ENCODE results near the gene TMEM266.
A peak's percentile ranks its signal among the peaks of the same experiment; 100 is the strongest.

TMEM266 gene

DNA sequence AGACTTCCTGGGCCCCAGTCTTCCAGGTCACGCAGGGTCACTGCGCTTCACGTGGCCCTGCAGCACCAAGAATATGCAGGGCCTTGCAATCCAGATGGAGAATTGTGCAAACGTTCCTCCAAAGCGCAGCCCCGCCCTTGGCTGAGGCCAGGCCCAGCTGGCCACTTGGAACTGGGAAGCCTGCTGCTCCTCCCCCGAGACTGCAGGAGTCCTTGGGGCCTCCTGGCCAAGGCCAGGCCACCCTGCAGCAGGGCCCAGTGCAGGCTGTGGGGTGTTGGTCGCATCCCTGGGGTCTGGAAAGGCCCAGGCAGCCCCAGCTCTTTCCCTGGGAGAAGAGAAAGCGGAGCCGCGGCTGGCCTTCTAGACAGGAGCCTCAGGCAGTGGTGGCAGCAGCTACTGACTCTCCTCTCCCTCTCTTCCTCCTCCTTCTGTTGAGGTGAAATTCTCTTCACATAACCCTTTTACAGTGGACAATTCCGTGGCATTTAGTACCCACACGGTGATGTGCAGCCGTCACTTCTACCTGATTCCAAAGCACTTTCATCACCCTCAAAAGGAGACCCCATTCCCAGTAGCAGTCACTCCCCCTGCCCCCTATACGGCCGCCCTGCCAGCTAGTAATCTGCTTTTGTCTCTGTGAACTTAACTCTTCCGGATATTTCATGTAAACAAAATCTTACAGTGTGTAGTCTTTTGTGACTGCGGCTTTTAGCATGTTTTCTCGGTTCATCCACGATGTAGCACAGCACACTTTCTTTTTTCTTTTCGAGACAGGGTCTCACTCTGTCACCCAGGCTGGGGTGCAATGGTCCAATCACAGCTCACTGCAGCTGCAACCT lies 103.9 kb downstream of the TMEM266 start:
- peak; percentile 62 for DNase-seq

GRCh38 chr15:76164602-76165001 lies 104.8 kb downstream of the TMEM266 start:
- DNase-seq: no peak

- no peak for DNase-seq
Measured at GRCh38 chr15:76165951-76166350, 106.2 kb downstream of the TMEM266 start.

DNA sequence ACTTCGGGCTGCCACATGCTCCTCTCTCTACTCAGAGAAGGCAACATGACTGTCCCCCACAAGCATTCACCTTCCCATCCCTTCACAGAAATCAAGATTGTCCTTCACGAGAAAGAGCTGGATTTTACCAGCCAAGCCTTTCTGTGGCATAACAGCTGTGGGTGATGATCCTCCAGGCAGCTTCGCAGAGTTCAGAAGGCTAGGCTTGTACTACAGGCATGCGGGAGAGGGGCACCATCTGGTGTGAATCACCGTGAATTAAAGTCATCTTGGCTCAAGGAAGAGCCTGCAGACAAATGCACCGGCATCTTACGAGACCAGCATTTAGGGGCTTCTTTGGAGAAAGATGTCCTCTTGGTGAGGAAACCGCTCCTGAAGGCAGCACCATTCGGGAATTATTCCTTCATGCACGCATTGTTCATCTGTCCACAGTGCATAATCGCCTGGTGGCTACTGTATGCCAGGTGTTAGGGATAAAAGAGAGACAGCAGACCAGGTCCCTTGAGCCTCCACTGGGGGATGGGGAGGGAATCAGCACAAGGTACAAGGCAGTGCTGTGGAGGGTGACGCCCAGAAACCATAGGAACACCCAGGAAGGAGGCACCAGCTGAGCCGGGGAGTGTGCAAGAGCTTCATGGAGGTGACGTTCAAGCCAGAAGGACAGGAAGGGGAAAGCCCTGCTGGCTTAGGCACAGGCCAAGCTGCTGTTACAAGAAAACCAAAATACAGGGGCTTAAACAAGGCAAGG lies 108.6 kb downstream of the TMEM266 start:
- no peak for DNase-seq

- DNase-seq: no peak
Measured at GRCh38 chr15:76169018-76169417, 109.2 kb downstream of the TMEM266 start.

GRCh38 chr15:76169911-76170800 lies 110.4 kb downstream of the TMEM266 start:
- DNase-seq: no peak

- DNase-seq: no peak
Measured at GRCh38 chr15:76172782-76173181, 113.0 kb downstream of the TMEM266 start.

DNA sequence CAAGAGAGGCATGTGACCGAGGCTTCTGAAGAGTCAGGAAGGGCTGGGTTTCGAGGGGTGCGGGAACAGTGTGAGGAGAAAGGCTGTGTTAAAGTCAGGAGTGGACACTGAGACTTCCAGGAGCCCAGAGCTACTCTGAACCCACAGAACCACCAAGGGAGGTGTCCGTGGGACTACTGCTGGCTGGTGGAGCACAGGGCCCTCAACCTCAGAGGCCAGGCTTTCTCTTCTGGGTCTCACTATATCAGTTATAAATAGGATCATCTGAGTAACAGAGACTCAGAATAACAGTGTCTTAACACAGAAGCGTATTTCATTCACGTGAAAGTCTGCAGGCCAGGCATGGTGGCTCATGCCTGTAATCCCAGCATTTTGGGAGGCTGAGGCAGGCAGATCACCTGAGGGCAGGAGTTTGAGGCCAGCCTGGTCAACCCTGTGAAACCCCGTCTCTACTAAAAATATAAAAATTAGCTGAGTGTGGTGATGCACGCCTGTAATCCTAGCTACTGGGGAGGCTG lies 113.6 kb downstream of the TMEM266 start:
- no peak for DNase-seq

- DNase-seq: no peak
Measured at GRCh38 chr15:76174654-76175053, 114.9 kb downstream of the TMEM266 start.

- DNase-seq: no peak
Measured at GRCh38 chr15:76175442-76175841, 115.7 kb downstream of the TMEM266 start.

DNA sequence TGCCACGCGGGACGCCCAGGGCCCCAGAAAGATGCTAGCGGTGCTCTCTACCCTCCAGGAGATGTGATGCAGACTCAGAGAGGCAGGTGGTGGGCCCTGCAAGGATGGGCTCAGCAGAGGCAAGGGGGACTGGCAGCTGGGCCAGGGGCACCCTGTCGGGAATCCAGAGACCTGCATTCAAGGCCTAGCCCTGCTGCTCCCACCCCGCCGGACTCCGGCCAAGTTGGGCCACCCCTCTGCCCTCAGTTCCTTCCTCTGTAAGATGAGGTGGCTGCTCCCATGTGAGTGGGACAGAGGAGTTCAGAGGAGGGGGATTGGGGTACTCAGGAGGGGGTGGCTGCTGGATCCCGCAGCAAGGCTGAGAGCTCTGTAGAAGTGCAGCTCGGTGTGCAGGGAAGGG lies 116.3 kb downstream of the TMEM266 start:
- DNase-seq: no peak

DNA sequence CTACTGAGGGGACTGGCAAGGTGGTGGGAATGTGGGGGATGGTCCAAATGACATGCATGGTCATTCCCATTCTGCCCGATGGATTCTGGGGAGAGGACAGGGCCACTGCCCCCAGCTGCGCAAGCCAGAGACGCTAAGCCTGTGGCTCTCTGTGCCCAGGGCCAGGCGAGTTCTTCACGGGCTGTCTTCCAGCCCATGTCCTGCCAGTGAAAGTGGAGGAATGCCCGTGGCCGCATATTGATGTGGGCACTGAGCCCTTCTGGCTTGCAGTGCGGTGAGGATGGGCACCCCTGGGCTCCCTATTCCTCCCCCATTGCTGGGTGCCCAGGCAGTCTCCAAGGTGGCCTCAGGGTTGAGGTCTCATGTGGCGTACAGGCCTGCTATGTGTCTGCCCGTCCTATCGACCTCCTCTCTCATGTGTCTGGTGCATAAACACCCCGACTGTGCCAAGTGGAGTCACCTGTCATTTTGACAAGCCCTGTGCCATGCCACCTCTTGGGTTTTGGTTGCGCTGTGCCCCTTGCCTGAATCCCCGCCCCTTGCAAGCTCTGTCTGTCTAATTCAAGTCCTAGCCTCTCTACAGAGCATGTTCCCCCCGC lies 116.8 kb downstream of the TMEM266 start:
- DNase-seq: no peak

- no peak for DNase-seq
Measured at GRCh38 chr15:76177491-76178040, 117.8 kb downstream of the TMEM266 start.

- no peak for DNase-seq
Measured at GRCh38 chr15:76178296-76179000, 118.7 kb downstream of the TMEM266 start.

DNA sequence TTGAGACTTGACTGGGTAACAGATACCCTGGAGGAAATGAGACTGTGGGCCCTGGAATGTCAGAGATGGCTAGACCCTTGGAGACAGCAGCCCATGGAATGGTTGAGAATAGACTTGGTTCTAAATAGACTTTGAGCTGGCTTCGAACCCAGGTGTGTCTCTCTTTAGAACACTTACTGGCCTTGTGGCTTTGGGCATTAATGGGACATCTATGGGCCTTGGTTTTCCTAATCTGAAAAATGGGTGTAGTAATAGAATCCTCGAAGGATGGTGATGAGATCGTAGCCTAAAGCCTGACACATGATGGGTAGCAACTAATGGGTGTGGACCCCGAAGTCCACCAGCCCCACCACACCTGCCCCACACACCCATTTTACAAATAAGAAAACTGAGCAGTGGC lies 119.2 kb downstream of the TMEM266 start:
- no peak for DNase-seq

- no peak for DNase-seq
Measured at GRCh38 chr15:76180321-76180720, 120.5 kb downstream of the TMEM266 start.

DNA sequence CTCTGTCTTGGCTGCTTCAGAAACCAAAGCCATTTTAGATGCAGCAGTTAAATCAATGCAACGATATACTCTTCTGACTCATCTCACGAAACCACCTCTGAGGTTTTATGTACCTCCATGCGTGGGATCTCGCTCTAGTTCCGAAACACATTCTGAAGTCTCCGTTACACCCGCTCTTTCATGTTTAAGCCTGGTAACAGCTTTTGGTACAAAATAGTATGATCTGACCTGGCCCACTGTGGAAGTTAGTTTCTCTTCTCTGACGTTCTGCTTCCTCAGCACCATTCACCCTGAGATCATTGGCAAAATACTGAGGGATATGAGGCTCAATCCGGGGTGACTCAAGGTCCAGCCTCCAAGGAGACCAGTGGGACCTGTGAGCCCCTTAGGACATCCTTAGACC lies 121.9 kb downstream of the TMEM266 start:
- no peak for DNase-seq

GRCh38 chr15:76183930-76184649 lies 124.3 kb downstream of the TMEM266 start:
- no peak for DNase-seq

DNA sequence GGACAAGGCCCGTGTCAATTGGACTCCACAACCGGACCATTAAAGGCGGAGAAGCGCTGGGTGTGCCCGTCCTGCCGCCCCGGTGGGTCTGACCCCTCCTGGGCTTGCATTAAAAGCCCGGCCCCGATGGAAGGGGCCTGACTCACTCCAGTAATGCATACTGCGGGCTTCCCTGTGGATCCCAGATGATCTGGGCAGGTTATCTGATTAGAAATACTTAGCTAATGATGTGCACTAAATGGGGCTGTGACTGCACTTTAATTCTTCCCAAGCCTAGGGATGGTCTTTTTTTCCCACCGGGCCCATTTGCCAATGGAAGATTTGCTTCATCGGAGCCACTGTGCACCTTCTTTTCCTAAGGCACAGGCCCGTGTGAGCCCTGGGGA lies 124.9 kb downstream of the TMEM266 start:
- peak; percentile 75 for DNase-seq

- DNase-seq: peak; percentile 90
Measured at GRCh38 chr15:76185716-76186115, 125.9 kb downstream of the TMEM266 start.

DNA sequence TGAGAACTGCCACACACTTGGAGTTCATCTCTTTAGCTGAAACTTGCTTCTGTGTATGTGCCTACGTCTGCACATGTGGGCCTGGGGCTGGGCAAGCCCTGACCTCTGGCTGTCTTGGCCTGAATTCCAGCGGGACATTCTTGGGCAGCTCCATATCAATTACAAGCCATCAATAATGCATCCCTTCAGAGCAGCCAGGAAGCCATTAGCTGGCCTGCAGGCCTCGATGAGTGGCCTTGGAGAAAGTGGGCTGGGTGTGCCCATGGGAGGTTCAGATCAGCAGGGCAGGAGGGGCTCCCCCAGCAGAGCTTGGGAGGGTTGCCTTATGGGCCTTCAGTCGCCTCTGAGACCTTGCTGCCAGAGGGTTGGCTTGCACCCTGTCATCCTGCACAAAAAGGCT lies 127.4 kb downstream of the TMEM266 start:
- peak; percentile 77 for DNase-seq

Measured in islet precursor cell (in vitro differentiated cells).